GM21447 (cell line): ENCODE results near the gene NALCN.
A peak's percentile ranks its signal among the peaks of the same experiment; 100 is the strongest.

ENCODE experiments used
- ATAC-seq: cut with Tn5 transposase; IDR thresholded peaks from one replicate; pipeline ENCODE4 v1.9.1; 2021; ENCODE audit not compliant: unreplicated experiment

NALCN gene

GRCh38 chr13:101416181-101417042 is at the start of gene NALCN:
TSS of gene NALCN (minus strand) at chr13:101416508. CDS start at chr13:101399126, 17,382 bp downstream.
- ATAC-seq: no peak

DNA sequence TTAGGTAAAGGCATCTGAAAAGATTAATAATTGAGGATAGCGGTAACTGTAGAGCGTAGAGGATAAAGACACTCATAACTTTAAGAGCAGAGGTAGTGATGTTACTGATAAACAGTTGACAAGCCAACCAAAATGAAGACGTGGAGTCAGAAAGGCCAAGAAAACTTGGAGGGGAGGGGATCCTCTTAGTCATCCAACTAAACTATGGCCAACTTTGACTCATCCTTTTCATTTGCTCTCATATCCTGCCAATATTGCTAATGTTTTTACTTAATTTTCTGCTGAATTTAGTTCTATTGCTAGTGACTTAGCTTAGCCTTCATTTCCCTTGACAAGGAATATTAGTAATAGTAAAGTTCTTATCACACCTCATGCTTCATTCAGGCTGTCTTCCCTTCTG is 49.6 kb upstream of the NALCN start:
- ATAC-seq: no peak

DNA sequence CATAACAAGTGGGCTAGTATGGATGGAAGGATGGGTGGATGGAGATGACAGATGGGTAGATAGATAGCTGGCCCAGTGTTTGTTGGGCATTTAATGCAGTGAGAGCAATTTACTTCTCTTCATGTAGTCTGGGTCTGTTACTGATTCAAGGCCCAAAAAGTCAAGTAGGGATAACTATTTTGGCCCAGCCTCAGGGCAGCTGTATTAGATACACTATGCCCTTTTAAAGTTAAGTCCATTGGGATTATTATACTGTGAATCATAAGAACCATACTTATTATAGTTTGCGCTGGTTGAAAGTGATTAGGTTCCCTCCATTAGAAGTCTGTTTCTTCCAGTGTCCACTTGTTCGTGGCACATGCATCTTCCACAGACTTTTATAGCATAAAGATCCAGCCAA is 40.9 kb upstream of the NALCN start:
- no peak for ATAC-seq

GRCh38 chr13:101455863-101456262 is 39.6 kb upstream of the NALCN start:
- ATAC-seq: no peak

DNA sequence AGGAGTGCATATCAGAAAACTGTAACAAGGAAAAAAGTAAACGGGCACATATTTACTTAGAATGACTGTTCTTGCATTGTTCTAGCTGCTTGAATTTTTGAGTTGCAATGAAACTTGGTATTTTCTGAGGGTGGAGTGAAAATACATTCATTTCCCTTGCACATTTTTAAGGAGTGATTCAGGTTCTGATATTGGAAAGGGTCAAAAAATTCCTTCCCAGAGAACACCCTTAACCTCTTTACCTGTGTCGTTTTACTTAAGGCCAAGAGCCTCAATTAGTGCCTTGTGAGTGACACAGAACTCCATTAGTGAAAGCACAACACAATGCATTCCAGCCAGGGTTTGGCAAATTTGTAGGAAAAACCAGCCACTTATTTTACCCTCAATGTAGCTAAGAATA is 38.5 kb upstream of the NALCN start:
- no peak for ATAC-seq

GRCh38 chr13:101453784-101454201 is 37.5 kb upstream of the NALCN start:
- peak; percentile 36 for ATAC-seq

DNA sequence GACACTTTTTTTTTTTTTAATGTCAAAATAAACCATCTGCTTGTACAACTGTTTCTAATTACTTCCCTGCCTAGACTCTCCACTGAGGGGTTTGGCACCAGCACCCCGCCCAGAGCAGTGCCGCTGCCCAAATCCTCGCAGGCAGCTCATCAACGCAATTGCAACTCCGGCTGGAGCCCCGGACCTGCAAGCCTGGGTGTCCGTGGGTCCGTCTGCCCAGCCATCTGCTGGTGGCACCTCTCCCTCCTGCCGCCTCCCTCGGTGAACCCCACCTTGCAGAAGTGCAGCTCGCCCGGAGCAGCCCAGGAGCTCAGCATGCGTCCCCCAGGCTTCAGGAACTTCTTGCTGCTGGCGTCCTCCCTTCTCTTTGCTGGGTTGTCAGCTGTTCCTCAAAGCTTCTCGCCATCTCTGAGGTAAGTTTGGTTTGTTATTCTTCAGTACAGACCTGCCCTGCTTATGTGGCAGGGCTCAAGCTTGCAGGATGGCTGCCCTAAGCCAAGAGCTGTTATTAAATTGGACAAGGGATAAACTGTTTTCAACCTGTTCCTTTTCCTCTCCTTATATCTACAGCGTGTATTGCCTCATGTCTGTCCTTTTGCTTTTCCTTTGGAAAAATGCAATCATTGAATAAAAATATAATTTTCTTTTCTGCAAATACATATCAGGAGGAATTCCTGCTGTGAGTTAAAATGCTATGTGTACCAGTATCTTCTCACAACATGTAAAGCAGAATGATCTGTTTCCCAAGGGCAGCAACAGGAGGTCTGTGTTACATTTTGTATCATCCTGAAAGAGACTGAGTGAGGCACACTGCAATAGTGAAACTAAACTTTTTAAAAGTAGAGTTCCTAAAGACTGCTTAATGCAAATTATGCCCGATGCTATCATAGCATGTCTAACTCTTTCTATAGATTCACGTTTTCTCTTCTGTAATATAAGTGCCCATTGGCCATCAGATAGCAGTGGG is 36.5 kb upstream of the NALCN start, which contains the start of gene ITGBL1:
ITGBL1 (plus strand) TSS at position 157 of the 967 bp plus-strand sequence; CDS start at position 316, 159 bp downstream.
- peak; percentile 83 for ATAC-seq

DNA sequence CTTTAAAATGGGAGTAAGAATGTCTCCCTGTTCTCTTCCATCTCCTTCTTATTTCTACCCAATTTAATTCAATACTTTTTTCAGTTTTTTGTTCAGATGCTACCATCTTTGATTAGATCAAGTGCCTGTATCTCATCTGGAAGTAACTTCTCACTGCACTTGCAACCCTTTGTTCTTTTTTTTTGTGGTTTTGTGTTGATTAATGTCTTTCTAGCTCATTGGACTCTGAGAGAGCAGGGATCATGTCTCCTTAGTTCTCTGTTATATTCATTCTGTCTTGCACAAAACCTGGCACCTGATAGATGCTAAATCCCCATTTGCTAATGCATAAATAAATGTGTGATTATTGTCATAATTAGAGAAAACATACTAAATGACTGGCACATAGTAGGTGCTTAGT is 35.3 kb upstream of the NALCN start:
- no peak for ATAC-seq

DNA sequence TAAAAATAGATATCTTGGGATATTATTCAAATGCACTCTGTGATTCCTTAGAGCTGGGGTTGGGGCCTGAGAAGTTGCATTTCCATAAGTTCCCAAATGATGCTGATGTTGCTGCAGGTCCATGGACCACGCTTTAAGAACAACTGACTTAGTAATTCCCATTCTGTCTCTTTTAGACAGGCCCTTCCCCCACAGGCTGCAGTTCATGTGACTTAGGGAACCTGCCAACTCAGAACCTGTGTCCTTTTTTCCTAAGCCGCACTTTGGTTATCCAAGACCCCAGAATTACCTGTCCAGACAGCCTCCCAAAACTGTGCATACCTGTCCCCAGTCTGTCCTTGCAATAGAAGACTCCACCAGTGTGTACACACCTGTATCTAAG is 34.4 kb upstream of the NALCN start:
- ATAC-seq: no peak

DNA sequence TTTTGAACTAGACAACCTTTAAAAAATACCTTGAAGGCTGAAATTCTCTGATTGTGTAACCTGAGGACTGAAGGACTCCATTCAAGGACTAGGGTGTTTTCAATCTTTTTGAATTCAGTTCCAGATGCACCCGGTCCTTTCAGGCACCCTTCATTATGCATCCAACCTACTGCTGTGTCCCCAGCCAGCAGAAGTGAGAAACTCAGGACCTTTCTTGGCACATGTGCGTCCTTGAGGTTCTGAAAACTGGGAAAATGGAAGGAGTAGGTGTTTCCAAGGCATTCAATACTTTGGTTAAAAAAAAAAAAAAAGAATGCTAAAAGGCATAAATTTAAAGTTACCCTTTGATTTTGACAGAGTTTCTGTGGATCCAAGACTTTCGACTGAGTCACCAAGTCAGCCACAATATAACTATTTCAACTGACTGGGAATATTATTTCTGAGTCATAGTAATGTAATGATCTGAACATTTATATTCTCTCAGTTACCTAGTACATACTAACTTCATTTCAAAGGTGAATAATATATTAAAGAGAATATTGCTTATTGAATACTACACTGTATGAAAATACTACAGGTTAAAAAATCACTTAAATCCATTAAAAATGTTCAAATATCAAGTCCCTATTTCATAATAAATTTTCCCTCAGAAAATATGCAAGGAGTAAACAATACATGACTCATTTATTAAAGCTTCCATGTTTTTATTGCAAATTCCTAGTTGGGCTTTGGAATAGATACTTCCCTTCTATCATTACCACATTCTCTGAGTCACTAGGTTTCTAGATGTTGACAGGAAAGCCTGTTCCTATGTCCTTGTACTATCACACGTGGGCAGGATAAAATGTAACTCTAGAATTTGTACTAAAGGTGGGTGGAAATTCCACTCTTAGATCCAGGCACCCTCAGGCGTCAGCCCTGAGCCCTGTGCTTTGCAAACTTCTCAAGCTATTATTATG is 33.8 kb upstream of the NALCN start:
- ATAC-seq: no peak

DNA sequence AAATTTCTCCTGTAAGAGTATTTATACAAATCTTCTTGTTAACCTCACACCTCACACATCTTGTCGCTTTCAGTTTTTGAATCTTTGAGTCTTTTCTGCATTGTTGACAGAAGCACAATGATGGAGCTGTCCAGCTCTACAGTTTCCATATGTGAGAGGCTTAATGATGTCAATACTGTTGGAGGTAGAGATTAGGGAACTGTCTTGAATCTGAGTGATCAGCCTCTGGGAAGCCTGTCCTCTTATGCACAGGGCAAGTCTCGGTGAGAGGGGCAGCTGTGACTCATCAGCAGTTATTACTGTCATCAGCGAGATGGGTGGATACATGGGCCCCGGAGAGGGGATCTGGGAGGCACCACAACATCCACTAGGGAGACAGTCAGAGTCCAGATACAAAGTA is 31.5 kb upstream of the NALCN start:
- ATAC-seq: no peak

GRCh38 chr13:101434486-101434885 is 18.2 kb upstream of the NALCN start:
- no peak for ATAC-seq

DNA sequence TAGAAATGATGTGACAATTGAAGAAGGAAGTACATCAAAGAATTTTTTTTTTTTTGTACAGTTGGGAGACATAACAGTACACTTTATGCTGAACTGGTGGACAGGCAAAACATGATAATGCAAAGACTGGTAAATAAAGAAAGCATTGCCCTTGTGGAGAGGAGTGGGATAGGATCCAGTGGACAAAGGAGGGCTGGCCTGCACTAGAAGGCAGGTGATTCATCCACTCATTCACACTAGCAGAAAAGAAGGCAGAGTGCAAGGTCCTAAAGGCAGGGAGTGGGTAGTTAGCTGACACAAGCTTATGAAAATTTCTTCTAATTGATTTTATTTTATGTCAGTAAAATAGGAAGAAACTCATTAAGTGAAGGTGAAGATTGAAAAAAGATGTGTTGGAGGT is 17.6 kb upstream of the NALCN start:
- no peak for ATAC-seq

- no peak for ATAC-seq
Measured at GRCh38 chr13:101429733-101430132, 13.4 kb upstream of the NALCN start.

- ATAC-seq: no peak
Measured at GRCh38 chr13:101425623-101426022, 9.3 kb upstream of the NALCN start.

GRCh38 chr13:101425156-101425471 is 8.8 kb upstream of the NALCN start:
- no peak for ATAC-seq

DNA sequence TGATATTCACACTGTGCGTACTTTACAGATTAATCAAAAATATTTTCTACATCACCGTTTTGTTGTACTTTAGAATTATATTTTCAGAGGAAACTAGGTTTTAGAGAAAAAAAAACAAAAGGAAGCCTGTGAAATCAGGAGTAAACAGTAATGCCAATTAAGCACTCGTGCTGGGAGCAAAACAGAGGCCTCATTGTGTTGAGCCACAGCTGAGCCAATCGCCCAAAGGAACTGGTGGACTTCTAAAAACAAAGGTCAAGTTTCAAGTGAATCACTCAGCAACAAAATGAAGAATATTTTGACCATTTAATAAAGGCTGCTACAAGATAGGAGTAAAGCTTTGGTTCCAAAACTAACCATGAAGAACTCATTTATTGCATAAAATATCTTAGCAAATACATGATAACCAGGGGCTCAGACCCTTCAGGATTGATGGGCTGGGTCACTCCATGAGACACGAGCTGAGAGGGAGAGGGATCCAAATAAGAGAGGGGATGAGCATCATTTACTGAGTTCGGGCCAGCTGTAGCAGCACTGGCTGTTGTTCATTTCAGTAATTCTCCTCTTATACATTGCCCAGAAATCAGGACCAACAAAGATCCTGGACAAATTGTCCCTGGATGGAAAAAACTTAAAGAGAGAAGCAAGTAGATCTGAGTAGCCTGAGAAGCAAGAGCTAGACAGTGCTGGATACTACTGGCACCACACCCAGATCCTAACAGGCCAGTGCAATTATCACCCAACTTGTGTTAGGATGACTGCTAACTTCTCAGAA is 8.3 kb upstream of the NALCN start:
- ATAC-seq: no peak

DNA sequence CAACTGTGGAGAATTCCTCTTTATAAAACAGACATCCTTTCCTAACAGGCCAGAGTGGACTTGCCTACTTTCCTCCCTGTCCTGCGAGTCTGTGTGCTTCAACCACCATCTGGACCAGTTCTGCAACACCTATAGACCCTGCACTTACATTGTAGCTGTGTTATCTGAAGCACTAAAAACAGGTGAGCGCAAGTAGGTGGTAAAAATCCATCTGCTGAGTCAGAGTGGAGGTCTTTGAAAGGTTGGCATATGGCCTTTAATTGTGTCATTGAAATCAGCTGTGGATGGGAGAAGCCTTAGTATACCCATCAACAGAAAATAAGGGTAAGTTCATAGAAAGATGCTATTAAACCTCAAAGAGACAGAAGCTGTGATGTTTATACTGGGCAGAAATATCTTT is 7.6 kb upstream of the NALCN start:
- ATAC-seq: no peak

- ATAC-seq: no peak
Measured at GRCh38 chr13:101417501-101417900, 1.2 kb upstream of the NALCN start.

DNA sequence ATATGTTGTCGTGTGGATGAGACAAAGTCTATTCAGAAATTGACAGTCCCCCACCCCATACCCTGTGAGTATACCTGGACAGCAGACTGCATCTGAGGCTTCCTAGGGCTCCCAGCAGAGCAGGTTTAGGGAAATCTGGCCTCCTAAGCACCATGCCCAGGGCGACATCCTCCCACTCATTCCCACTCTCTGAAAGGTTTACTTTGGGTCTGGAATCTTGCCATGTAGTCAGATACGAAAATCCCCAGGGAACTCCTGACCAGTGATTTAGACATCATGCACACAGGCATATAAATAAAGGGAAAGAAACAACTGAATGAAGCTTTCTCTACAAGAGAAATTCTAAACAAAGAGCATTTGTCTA is 717 bp upstream of the NALCN start:
- no peak for ATAC-seq
